Neural cell (in vitro differentiated cells): ENCODE measurements around the gene ATXN3.

Source experiments
- EP300 ChIP-seq: fragments of 450-650 bp; conservative IDR thresholded peaks from 2 replicates; pipeline ENCODE4 v1.6.1; 2014; ENCODE audit warnings: antibody characterized with exemption, mild to moderate bottlenecking, moderate library complexity; ENCODE audit not compliant: poor library complexity, severe bottlenecking
- EZH2 ChIP-seq: fragments of 200-600, 300-800 bp; shearing (Covaris generic), sonication (generic); IDR thresholded peaks from 2 replicates; pipeline ENCODE4 v1.6.1; 2014; ENCODE audit warnings: antibody characterized with exemption, low read length, borderline replicate concordance, mild to moderate bottlenecking; ENCODE audit not compliant: insufficient read depth, poor library complexity, severe bottlenecking
- RAD21 ChIP-seq: fragments of 450-650 bp; conservative IDR thresholded peaks from 2 replicates; pipeline ENCODE4 v1.6.1; 2014; ENCODE audit warnings: antibody characterized with exemption, mild to moderate bottlenecking, moderate library complexity
- REST ChIP-seq: IDR thresholded peaks from 2 replicates; pipeline ENCODE4 v1.6.1; 2012; ENCODE audit warnings: borderline replicate concordance
- TAF1 ChIP-seq: IDR thresholded peaks from 2 replicates; pipeline ENCODE4 v1.6.1; 2012; ENCODE audit warnings: low read depth
- TF ChIP-seq, protein P1 (sequence below): fragments of 450-650 bp; IDR thresholded peaks from 2 replicates; pipeline ENCODE4 v1.5.1; 2014; ENCODE audit warnings: antibody characterized with exemption, mild to moderate bottlenecking, moderate library complexity; ENCODE audit not compliant: poor library complexity, severe bottlenecking

- TF ChIP-seq, protein P1, sequence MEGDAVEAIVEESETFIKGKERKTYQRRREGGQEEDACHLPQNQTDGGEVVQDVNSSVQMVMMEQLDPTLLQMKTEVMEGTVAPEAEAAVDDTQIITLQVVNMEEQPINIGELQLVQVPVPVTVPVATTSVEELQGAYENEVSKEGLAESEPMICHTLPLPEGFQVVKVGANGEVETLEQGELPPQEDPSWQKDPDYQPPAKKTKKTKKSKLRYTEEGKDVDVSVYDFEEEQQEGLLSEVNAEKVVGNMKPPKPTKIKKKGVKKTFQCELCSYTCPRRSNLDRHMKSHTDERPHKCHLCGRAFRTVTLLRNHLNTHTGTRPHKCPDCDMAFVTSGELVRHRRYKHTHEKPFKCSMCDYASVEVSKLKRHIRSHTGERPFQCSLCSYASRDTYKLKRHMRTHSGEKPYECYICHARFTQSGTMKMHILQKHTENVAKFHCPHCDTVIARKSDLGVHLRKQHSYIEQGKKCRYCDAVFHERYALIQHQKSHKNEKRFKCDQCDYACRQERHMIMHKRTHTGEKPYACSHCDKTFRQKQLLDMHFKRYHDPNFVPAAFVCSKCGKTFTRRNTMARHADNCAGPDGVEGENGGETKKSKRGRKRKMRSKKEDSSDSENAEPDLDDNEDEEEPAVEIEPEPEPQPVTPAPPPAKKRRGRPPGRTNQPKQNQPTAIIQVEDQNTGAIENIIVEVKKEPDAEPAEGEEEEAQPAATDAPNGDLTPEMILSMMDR: peak; percentile 87
- TF ChIP-seq EZH2: no peak
- no peak for TF ChIP-seq TAF1
- TF ChIP-seq REST: no peak
- peak; percentile 90 for TF ChIP-seq RAD21
- TF ChIP-seq EP300: no peak
Measured at GRCh38 chr14:92135269-92135668, 28.9 kb upstream of the ATXN3 start.
